HepG2 (cell line): Measurements from ENCODE around the gene DSCAM. TPM values are rescaled to one million over a fixed set of nuclear protein-coding genes. Genes with fewer than 3 reads are reported as not detected.

Source experiments
- ATAC-seq: fragments of 200-7000 bp; cut with Tn5 transposase; 3 replicates; pipeline ENCODE4 v1.9.1; 2020; ENCODE audit warnings: mild to moderate bottlenecking, moderate library complexity
- BruUV-seq: library from RNA; stranded (reverse); fragments of 400-500 nt; replicated peaks from 2 replicates; lab custom pipeline; 2021; lab: Mats Ljungman, UMichigan
- CTCF ChIA-PET: fragments of 300-600 bp; formaldehyde crosslinking; extraction: SDS; loops from one replicate; lab custom pipeline; 2021; ENCODE audit warnings: low total read pairs, inconsistent platforms, low intra/inter-chr PET ratio; lab: Yijun Ruan, JAX
- POLR2A ChIA-PET: fragments of 350-600 bp; sonication (Branson Sonifier 250); formaldehyde crosslinking; loops from one replicate; lab custom pipeline; 2020; ENCODE audit warnings: antibody characterized with exemption, inconsistent platforms; lab: Yijun Ruan, JAX
- DNase-seq: peaks from one replicate; pipeline ENCODE4 v3.0.0-alpha.2; 2015; ENCODE audit warnings: low spot score
- FAIRE-seq: peaks from 3 replicates; lab custom pipeline; 2011; peaks lifted over from hg19 to GRCh38; lab: Jason Lieb, UNC
- H2AFZ ChIP-seq: one replicate; pipeline ENCODE4 v1.6.1; 2011; ENCODE audit warnings: low read length, inconsistent platforms
- H3K27ac ChIP-seq: fragments of 300-600 bp; 3 replicates; pipeline ENCODE4 v1.8.0; 2011; ENCODE audit warnings: mixed run types, mild to moderate bottlenecking, mixed read lengths, low read length, inconsistent platforms; ENCODE audit not compliant: insufficient read depth; ENCODE audit errors: extremely low read length
- H3K27me3 ChIP-seq, 2 experiments: fragments of 200-600 bp in 1 of 2; 2 replicates in 1 of 2; 3 replicates in 1 of 2; pipeline versions ENCODE4 v1.6.0 to v1.8.0; 2011; ENCODE audit warnings: low read length in 2 of 2, mild to moderate bottlenecking in 2 of 2, moderate library complexity in 2 of 2, inconsistent platforms in 1 of 2; ENCODE audit not compliant: insufficient read depth in 2 of 2, control insufficient read depth in 1 of 2
- H3K36me3 ChIP-seq, 2 experiments: fragments of 200-600 bp in 1 of 2; replicated peaks in 1 of 2; 2 replicates in 1 of 2; 3 replicates in 1 of 2; pipeline versions ENCODE4 v1.5.1 to v1.8.0; 2011; ENCODE audit warnings: low read length in 2 of 2, inconsistent platforms in 1 of 2; ENCODE audit not compliant: insufficient read depth in 2 of 2, control insufficient read depth in 1 of 2
- H3K4me1 ChIP-seq: 2 replicates; pipeline ENCODE4 v1.5.1; 2012; ENCODE audit warnings: low read length, inconsistent platforms; ENCODE audit not compliant: insufficient read depth
- H3K4me2 ChIP-seq: 2 replicates; pipeline ENCODE4 v1.6.0; 2011; ENCODE audit warnings: low read depth, low read length, inconsistent platforms
- H3K4me3 ChIP-seq, 3 experiments: fragments of 200-600 bp in 1 of 3; sonication (generic), shearing (Covaris generic) in 1 of 3; replicated peaks in 1 of 3; 2 replicates each; pipeline ENCODE4 v1.5.1; 2011 to 2016; ENCODE audit warnings: low read length in 3 of 3, inconsistent platforms in 2 of 3, low read depth in 2 of 3, mild to moderate bottlenecking in 2 of 3, control low read depth in 1 of 3, mixed read lengths in 1 of 3; ENCODE audit not compliant: insufficient read depth in 1 of 3
- H3K79me2 ChIP-seq: one replicate; pipeline ENCODE4 v1.6.1; 2011; ENCODE audit warnings: low read length, inconsistent platforms; ENCODE audit not compliant: insufficient read depth
- H3K9ac ChIP-seq: 2 replicates; pipeline ENCODE4 v1.6.0; 2011; ENCODE audit warnings: mild to moderate bottlenecking, low read depth, low read length, inconsistent platforms; ENCODE audit not compliant: insufficient read depth
- H3K9me3 ChIP-seq: 2 replicates; pipeline ENCODE4 v1.5.1; 2012; ENCODE audit warnings: mild to moderate bottlenecking, low read length
- H4K20me1 ChIP-seq: 2 replicates; pipeline ENCODE4 v1.6.0; 2011; ENCODE audit warnings: inconsistent platforms, mild to moderate bottlenecking, low read length, moderate library complexity; ENCODE audit not compliant: insufficient read depth
- JARID2 ChIP-seq: sonication (generic); formaldehyde crosslinking; IDR thresholded peaks from 2 replicates; pipeline ENCODE4 v1.8.1; 2023; ENCODE audit warnings: missing genetic modification reagents, inconsistent platforms; ENCODE audit not compliant: insufficient replicate concordance
- JUNB ChIP-seq: sonication (generic); formaldehyde crosslinking; IDR thresholded peaks from 2 replicates; pipeline ENCODE4 v1.8.0; 2022; ENCODE audit warnings: missing genetic modification reagents, mild to moderate bottlenecking, borderline replicate concordance
- MBD4 ChIP-seq: IDR thresholded peaks from 2 replicates; pipeline ENCODE4 v1.6.1; 2012; ENCODE audit warnings: low read length, inconsistent platforms, borderline replicate concordance
- MED8 ChIP-seq: sonication (generic); formaldehyde crosslinking; IDR thresholded peaks from 2 replicates; pipeline ENCODE4 v1.8.1; 2023; ENCODE audit warnings: mild to moderate bottlenecking, missing genetic modification reagents; ENCODE audit not compliant: insufficient replicate concordance
- NFE2 ChIP-seq: sonication (generic); formaldehyde crosslinking; IDR thresholded peaks from 2 replicates; pipeline ENCODE4 v1.4.0; 2020; ENCODE audit warnings: missing genetic modification reagents
- POLR2A ChIP-seq, 2 experiments: IDR thresholded peaks; 2 replicates each; pipeline ENCODE4 v1.6.1; 2011; ENCODE audit warnings: low read depth in 2 of 2, low read length in 2 of 2, mild to moderate bottlenecking in 1 of 2, moderate library complexity in 1 of 2; ENCODE audit not compliant: insufficient read depth in 1 of 2
- ZNF121 ChIP-seq: sonication (generic); formaldehyde crosslinking; IDR thresholded peaks from 2 replicates; pipeline ENCODE4 v1.5.0; 2020; ENCODE audit warnings: mild to moderate bottlenecking, missing genetic modification reagents
- ZNF383 ChIP-seq: sonication (generic); formaldehyde crosslinking; IDR thresholded peaks from 2 replicates; pipeline ENCODE4 v1.4.0; 2020; ENCODE audit warnings: missing genetic modification reagents, mild to moderate bottlenecking, borderline replicate concordance
- ZNF569 ChIP-seq: sonication (generic); formaldehyde crosslinking; IDR thresholded peaks from 2 replicates; pipeline ENCODE4 v1.5.0; 2020; ENCODE audit warnings: mild to moderate bottlenecking, missing genetic modification reagents, moderate library complexity, borderline replicate concordance
- WGBS: methylation state at CpG from one replicate; pipeline ENCODE4 v1.1.6; 2017; ENCODE audit warnings: low lambda C conversion rate; 5-methylcytosine and 5-hydroxymethylcytosine counted together
- in situ Hi-C: cut with HindIII; loops from 2 replicates; pipeline ENCODE4 v1.10.0; 2017; ENCODE audit warnings: low pct_unique_long_range_greater_than_20kb; ENCODE audit not compliant: extremely low pct_ligation_motif_present
- intact Hi-C: fragments of 100-400 bp; cut with micrococcal nuclease; formaldehyde crosslinking; loops from one replicate; pipeline ENCODE4 v1.10.0; 2022; ENCODE audit not compliant: unreplicated experiment
- polyA plus RNA-seq, 8 experiments: library from polyadenylated mRNA; depleted of rRNA in 3 of 8; stranded (reverse) in 7 of 8; unstranded in 1 of 8; fragments of >200 nt; fragmentation: Illumina TruSeq in 4 of 8; extraction: Trizol in 4 of 8; gene quantifications; 2 replicates each; pipeline versions ENCODE4 v1.2.1 to v1.2.3, GENCODE V29; 2011 to 2016; ENCODE audit warnings: low read depth in 4 of 8, missing spikeins in 1 of 8, mixed read lengths in 1 of 8; ENCODE audit not compliant: insufficient read depth in 1 of 8
- total RNA-seq, 5 experiments: library from RNA; depleted of rRNA; stranded (reverse); fragments of >200 nt; fragmentation: Illumina TruSeq; extraction: Trizol; gene quantifications; 2 replicates each; pipeline ENCODE4 v1.2.3, GENCODE V29; 2016; ENCODE audit warnings: low read depth in 1 of 5
- TF ChIP-seq, protein P1 (sequence below): sonication (generic); formaldehyde crosslinking; conservative IDR thresholded peaks from 2 replicates; pipeline ENCODE4 v1.8.0; 2022; ENCODE audit warnings: low read depth, missing genetic modification reagents
- TF ChIP-seq, protein P2 (sequence below): sonication (generic); formaldehyde crosslinking; IDR thresholded peaks from 2 replicates; pipeline ENCODE4 v1.4.0; 2020; ENCODE audit warnings: mild to moderate bottlenecking, missing genetic modification reagents
- TF ChIP-seq, protein P3 (sequence below): sonication (generic); formaldehyde crosslinking; IDR thresholded peaks from 2 replicates; pipeline ENCODE4 v1.8.0; 2022; ENCODE audit warnings: mild to moderate bottlenecking, missing genetic modification reagents, moderate library complexity

The DSCAM gene
- total and polyA plus RNA-seq, 2 of the 13 experiments (the other 11 are each of a cell fraction or from before 2014, with no cell fraction given), result not detected

DNA sequence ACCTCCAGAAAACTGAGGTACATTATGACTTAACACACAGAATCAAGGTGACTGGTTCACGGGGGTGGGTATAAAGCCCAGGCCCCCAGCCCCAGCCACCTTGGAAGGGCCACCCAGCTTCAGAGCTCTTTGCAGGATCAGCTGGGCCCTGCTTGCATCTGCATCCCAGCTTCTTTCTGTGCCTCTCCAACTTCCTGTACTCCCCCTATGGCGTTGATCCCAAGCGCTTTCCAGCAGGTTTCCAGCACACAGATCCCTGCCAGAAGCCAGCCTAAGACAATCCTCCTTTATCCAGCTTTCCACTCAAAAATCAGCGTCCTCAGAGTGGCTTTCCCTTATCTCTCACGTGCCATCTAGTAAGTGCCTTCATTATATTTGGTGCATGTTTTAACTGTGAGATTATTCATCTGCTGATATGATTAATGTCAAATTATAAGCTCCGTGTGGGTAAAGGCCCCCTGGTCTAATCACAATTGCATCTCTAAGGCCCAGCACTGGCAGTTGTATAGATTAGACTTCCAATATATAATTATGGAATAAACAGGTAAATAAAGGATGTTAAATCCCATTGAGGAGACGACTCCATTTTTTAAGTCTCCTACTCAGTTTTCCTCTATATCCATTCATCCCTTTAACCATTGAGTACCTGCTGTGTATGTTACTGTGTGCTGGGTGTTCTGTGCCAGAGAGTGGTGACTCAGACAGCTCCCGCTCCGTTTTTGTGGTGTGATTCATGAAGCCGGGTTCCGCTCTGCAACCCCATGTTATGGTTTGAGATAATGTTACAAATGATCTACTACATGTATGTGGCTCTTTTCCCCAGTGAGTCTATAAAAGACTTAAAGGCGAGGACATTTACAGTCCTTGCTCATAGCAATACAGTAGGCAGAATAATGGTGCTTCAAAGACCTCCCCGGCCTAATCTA, 592.2 kb downstream of the DSCAM start:
- no peak for ATAC-seq
- WGBS, result 16% methylated on average over 12 of the region's 13 CpGs
- no TSS peak for BruUV-seq

More for the DNA sequence above, 592.2 kb downstream of the DSCAM start:
- no peaks in the 10 kb centered on the region for H3K79me2 ChIP-seq
- ChIA-PET POLR2A (no interaction called here), CTCF (no interaction called here)
- H3K4me2 ChIP-seq, result no peak overlapping the region
- DNase-seq, result no peak
- H3K4me3 ChIP-seq, result no peak overlapping the region
- intact Hi-C loops, result no loop called here
- H3K27ac ChIP-seq, result no peak overlapping the region
- H4K20me1 ChIP-seq, result no peaks in the 10 kb centered on the region
- H3K27me3 ChIP-seq, result no peaks in the 10 kb centered on the region
- H3K9me3 ChIP-seq, result peaks cover 97% of the 10 kb centered on the region
- no peak overlapping the region for H3K9ac ChIP-seq
- no peaks in the 10 kb centered on the region for H3K36me3 ChIP-seq
- TF ChIP-seq JUNB (CRISPR knock-in tag) (no peak), NFE2 (CRISPR knock-in tag) (no peak), ZNF569 (CRISPR knock-in tag) (no peak), MED8 (no peak), MBD4 (no peak), POLR2A (IDR thresholded peaks at IDR 0.05; ENCODE audit: insufficient read depth in 1 of 2, low read depth in 2 of 2, low read length in 2 of 2) (no peak), JARID2 (no peak), ZNF121 (CRISPR knock-in tag) (no peak), ZNF383 (CRISPR knock-in tag) (no peak)
- TF ChIP-seq, protein P1, sequence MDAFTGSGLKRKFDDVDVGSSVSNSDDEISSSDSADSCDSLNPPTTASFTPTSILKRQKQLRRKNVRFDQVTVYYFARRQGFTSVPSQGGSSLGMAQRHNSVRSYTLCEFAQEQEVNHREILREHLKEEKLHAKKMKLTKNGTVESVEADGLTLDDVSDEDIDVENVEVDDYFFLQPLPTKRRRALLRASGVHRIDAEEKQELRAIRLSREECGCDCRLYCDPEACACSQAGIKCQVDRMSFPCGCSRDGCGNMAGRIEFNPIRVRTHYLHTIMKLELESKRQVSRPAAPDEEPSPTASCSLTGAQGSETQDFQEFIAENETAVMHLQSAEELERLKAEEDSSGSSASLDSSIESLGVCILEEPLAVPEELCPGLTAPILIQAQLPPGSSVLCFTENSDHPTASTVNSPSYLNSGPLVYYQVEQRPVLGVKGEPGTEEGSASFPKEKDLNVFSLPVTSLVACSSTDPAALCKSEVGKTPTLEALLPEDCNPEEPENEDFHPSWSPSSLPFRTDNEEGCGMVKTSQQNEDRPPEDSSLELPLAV (CRISPR knock-in tag), result no peak
- TF ChIP-seq, protein P2, sequence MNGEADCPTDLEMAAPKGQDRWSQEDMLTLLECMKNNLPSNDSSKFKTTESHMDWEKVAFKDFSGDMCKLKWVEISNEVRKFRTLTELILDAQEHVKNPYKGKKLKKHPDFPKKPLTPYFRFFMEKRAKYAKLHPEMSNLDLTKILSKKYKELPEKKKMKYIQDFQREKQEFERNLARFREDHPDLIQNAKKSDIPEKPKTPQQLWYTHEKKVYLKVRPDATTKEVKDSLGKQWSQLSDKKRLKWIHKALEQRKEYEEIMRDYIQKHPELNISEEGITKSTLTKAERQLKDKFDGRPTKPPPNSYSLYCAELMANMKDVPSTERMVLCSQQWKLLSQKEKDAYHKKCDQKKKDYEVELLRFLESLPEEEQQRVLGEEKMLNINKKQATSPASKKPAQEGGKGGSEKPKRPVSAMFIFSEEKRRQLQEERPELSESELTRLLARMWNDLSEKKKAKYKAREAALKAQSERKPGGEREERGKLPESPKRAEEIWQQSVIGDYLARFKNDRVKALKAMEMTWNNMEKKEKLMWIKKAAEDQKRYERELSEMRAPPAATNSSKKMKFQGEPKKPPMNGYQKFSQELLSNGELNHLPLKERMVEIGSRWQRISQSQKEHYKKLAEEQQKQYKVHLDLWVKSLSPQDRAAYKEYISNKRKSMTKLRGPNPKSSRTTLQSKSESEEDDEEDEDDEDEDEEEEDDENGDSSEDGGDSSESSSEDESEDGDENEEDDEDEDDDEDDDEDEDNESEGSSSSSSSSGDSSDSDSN (CRISPR knock-in tag), result no peak
- TF ChIP-seq, protein P3, sequence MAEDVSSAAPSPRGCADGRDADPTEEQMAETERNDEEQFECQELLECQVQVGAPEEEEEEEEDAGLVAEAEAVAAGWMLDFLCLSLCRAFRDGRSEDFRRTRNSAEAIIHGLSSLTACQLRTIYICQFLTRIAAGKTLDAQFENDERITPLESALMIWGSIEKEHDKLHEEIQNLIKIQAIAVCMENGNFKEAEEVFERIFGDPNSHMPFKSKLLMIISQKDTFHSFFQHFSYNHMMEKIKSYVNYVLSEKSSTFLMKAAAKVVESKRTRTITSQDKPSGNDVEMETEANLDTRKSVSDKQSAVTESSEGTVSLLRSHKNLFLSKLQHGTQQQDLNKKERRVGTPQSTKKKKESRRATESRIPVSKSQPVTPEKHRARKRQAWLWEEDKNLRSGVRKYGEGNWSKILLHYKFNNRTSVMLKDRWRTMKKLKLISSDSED (CRISPR knock-in tag), result no peak
- no peak overlapping the region for H2AFZ ChIP-seq
- in situ Hi-C loops, result no loop called here
- no peaks in the 10 kb centered on the region for H3K4me1 ChIP-seq
- FAIRE-seq, result no peak
